K562 (cell line): Measurements from ENCODE around the gene TMEM156. TPM values are rescaled to one million over a fixed set of nuclear protein-coding genes. Genes with fewer than 3 reads are reported as not detected.

ENCODE experiments used
- ETV5 ChIP-seq: sonication (generic); formaldehyde crosslinking; IDR thresholded peaks from 2 replicates; pipeline ENCODE4 v1.4.0; 2020; ENCODE audit warnings: low read depth, mild to moderate bottlenecking, missing genetic modification reagents
- FOXA3 ChIP-seq, 2 experiments: fragments of 450-650 bp in 1 of 2; sonication (generic) in 1 of 2; formaldehyde crosslinking; IDR thresholded peaks in 1 of 2; conservative IDR thresholded peaks in 1 of 2; 2 replicates each; pipeline versions ENCODE4 v1.4.0 to v1.8.0; 2020 to 2022; ENCODE audit warnings: mild to moderate bottlenecking in 2 of 2, missing genetic modification reagents in 1 of 2
- GABPB2 ChIP-seq: fragments of 250-450 bp; sonication (Bioruptor Pico); conservative IDR thresholded peaks from 2 replicates; pipeline ENCODE4 v1.5.1; 2021; ENCODE audit warnings: mild to moderate bottlenecking
- GTF2E2 ChIP-seq: fragments of 200-800 bp; sonication (Bioruptor generic); IDR thresholded peaks from 2 replicates; pipeline ENCODE4 v1.6.1; 2016; ENCODE audit warnings: missing genetic modification characterization, missing compliant biosample characterization
- NFE2 ChIP-seq: IDR thresholded peaks from 2 replicates; pipeline ENCODE4 v1.6.1; 2014; ENCODE audit warnings: antibody characterized with exemption, low read depth
- PURB ChIP-seq: sonication (generic); formaldehyde crosslinking; IDR thresholded peaks from 2 replicates; pipeline ENCODE4 v1.9.0; 2021; ENCODE audit warnings: low read depth, mild to moderate bottlenecking, missing genetic modification reagents
- SIX5 ChIP-seq, 2 experiments: IDR thresholded peaks; 2 replicates each; pipeline ENCODE4 v1.6.1; 2011; ENCODE audit warnings: low read length in 2 of 2, borderline replicate concordance in 1 of 2, low read depth in 1 of 2, mild to moderate bottlenecking in 1 of 2, moderate library complexity in 1 of 2; ENCODE audit not compliant: insufficient read depth in 1 of 2
- U2AF1 ChIP-seq: fragments of 200-400 bp; formaldehyde crosslinking; optimal IDR thresholded peaks from 2 replicates; pipeline ENCODE3; 2017; ENCODE audit warnings: mild to moderate bottlenecking, low read depth, low read length, moderate library complexity
- XRCC3 ChIP-seq: fragments of 450-650 bp; IDR thresholded peaks from 2 replicates; pipeline ENCODE4 v1.6.1; 2017; ENCODE audit warnings: mild to moderate bottlenecking, moderate library complexity
- ZNF174 ChIP-seq: fragments of 250-450 bp; sonication (Bioruptor Pico); IDR thresholded peaks from 2 replicates; pipeline ENCODE4 v1.4.0; 2020; ENCODE audit warnings: mild to moderate bottlenecking
- ZNF589 ChIP-seq: fragments of 200-800 bp; sonication (Bioruptor generic); IDR thresholded peaks from 2 replicates; pipeline ENCODE4 v1.6.1; 2016; ENCODE audit warnings: low read depth, missing genetic modification characterization, missing compliant biosample characterization
- ZNF778 ChIP-seq: fragments of 450-650 bp; formaldehyde crosslinking; IDR thresholded peaks from 2 replicates; pipeline ENCODE4 v1.4.0; 2020; ENCODE audit warnings: mild to moderate bottlenecking, moderate library complexity
- polyA plus RNA-seq, 8 experiments: library from polyadenylated mRNA; depleted of rRNA in 4 of 8; stranded (reverse) in 5 of 8; unstranded in 3 of 8; fragments of >200 nt; fragmentation: Nextera tagmentation in 2 of 8; fragmentation: Illumina TruSeq in 1 of 8; extraction: Ambion mirVana in 2 of 8; extraction: Trizol in 1 of 8; gene quantifications; 2 replicates each; pipeline versions ENCODE4 v1.2.1 to v1.2.3, GENCODE V29; 2011 to 2014; ENCODE audit warnings: inconsistent platforms in 1 of 8, missing spikeins in 1 of 8
- total RNA-seq, 7 experiments: library from RNA; depleted of rRNA in 6 of 7; stranded (reverse); fragments of >200 nt in 6 of 7; fragmentation: Illumina TruSeq in 2 of 7; extraction: Trizol in 2 of 7; gene quantifications; 2 replicates each; pipeline versions ENCODE4 v1.2.1 to v1.2.3, GENCODE V29; 2011 to 2021; ENCODE audit warnings: low replicate concordance in 1 of 7
- TF ChIP-seq, protein P1 (sequence below): fragments of 250-450 bp; sonication (Bioruptor Pico); IDR thresholded peaks from 2 replicates; pipeline ENCODE4 v1.8.0; 2021; ENCODE audit warnings: borderline replicate concordance, mild to moderate bottlenecking, moderate library complexity; ENCODE audit not compliant: poor library complexity, severe bottlenecking
- TF ChIP-seq, protein P2 (sequence below): fragments of 200-800 bp; sonication (Bioruptor generic); IDR thresholded peaks from 2 replicates; pipeline ENCODE4 v1.6.1; 2017; ENCODE audit warnings: missing genetic modification characterization, missing compliant biosample characterization
- TF ChIP-seq, protein P3 (sequence below), 3 experiments: fragments of 200-800 bp in 1 of 3; fragments of 250-450 bp in 1 of 3; fragments of 450-650 bp in 1 of 3; sonication (Bioruptor Pico) in 1 of 3; sonication (Bioruptor generic) in 1 of 3; formaldehyde crosslinking in 1 of 3; IDR thresholded peaks; 2 replicates each; pipeline versions ENCODE4 v1.6.1 to v1.8.0; 2016 to 2022; ENCODE audit warnings: mild to moderate bottlenecking in 2 of 3, missing genetic modification characterization in 2 of 3, missing compliant biosample characterization in 1 of 3, moderate library complexity in 1 of 3
- TF ChIP-seq, protein P4 (sequence below): IDR thresholded peaks from 2 replicates; pipeline ENCODE4 v1.6.1; 2011; ENCODE audit not compliant: insufficient read length; ENCODE audit errors: extremely low read depth
- TF ChIP-seq, protein P5 (sequence below), 3 experiments: IDR thresholded peaks in 2 of 3; conservative IDR thresholded peaks in 1 of 3; 2 replicates each; pipeline ENCODE4 v1.5.1; 2011 to 2012; ENCODE audit warnings: low read length in 3 of 3, mild to moderate bottlenecking in 3 of 3, control low read depth in 2 of 3, improper control_type of control experiment in 1 of 3, inconsistent platforms in 1 of 3, low read depth in 1 of 3, mixed read lengths in 1 of 3, moderate library complexity in 1 of 3; ENCODE audit not compliant: insufficient read depth in 2 of 3

The TMEM156 gene
- total and polyA plus RNA-seq, 9 of the 15 experiments (the other 6 are each of a cell fraction or from before 2014, with no cell fraction given) = 3.5 to 9.6 (median 6.4) TPM

DNA sequence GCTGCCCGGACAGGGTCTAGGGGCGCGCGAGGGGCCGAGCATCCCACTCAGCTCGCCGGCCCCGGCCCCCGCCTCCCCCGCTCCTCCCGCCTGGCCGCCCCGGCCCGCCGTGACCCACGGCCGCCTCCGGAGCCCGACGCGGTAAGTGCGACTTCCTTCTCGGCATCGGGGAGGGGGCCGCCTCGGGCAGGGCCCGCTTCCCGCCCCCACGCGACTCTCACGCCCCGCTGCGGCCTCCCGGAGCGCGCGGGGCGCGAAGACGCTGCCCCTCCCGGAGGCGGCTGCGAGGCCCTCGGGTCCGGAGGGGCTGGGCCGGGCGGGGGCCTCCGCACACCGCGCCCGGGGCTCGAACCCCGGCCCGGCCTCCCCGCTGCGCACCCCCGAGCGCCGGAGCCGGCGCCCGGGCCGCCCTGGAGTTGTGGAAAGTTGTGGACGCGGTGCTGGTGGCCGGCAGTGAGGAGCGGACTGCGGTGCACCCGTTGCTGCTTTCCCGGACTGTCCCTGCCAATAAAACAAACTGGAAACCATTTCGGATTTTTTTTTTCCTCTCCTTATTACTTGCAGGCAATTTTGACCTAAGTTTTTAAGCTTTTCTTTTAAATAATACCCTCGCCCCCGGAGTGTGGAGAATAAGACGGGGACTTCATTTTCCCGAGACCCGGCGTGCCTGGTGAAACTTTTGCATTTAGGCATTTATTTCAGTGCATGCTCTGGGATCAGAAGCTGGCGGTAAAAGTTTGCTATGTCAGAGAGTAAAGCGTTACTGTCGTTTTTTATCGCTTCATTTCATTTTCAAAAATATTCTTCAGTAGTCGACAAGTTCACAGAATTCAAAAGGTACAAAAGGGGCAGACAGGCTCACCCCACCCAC lies 13.0 kb upstream of the TMEM156 start (continued):
- TF ChIP-seq, protein P1, sequence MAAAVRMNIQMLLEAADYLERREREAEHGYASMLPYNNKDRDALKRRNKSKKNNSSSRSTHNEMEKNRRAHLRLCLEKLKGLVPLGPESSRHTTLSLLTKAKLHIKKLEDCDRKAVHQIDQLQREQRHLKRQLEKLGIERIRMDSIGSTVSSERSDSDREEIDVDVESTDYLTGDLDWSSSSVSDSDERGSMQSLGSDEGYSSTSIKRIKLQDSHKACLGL (CRISPR knock-in tag) = no peak
- TF ChIP-seq XRCC3 (no peak), NFE2 (no peak), ZNF778 (CRISPR knock-in tag) (no peak), SIX5 (IDR thresholded peaks at IDR 0.05; ENCODE audit: borderline replicate concordance in 1 of 2, insufficient read depth in 1 of 2, low read depth in 1 of 2, low read length in 2 of 2) (no peak), ZNF589 (CRISPR knock-in tag) (0 out of 2 replicates have a peak, but pooled peaks have one; percentile 36), ETV5 (no peak), GTF2E2 (tag) (peak; percentile 42; the same call in 1 of the 2 replicates), ZNF174 (CRISPR knock-in tag) (no peak), U2AF1 (no peak), PURB (CRISPR knock-in tag) (no peak), GABPB2 (no peak), FOXA3 (CRISPR knock-in tag; conservative IDR thresholded peaks at IDR 0.05 in 1 of 2, IDR thresholded peaks at IDR 0.05 in 1 of 2) (no peak)
- TF ChIP-seq, protein P2, sequence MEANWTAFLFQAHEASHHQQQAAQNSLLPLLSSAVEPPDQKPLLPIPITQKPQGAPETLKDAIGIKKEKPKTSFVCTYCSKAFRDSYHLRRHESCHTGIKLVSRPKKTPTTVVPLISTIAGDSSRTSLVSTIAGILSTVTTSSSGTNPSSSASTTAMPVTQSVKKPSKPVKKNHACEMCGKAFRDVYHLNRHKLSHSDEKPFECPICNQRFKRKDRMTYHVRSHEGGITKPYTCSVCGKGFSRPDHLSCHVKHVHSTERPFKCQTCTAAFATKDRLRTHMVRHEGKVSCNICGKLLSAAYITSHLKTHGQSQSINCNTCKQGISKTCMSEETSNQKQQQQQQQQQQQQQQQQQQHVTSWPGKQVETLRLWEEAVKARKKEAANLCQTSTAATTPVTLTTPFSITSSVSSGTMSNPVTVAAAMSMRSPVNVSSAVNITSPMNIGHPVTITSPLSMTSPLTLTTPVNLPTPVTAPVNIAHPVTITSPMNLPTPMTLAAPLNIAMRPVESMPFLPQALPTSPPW (CRISPR knock-in tag) = peak; percentile 88
- TF ChIP-seq, protein P3, sequence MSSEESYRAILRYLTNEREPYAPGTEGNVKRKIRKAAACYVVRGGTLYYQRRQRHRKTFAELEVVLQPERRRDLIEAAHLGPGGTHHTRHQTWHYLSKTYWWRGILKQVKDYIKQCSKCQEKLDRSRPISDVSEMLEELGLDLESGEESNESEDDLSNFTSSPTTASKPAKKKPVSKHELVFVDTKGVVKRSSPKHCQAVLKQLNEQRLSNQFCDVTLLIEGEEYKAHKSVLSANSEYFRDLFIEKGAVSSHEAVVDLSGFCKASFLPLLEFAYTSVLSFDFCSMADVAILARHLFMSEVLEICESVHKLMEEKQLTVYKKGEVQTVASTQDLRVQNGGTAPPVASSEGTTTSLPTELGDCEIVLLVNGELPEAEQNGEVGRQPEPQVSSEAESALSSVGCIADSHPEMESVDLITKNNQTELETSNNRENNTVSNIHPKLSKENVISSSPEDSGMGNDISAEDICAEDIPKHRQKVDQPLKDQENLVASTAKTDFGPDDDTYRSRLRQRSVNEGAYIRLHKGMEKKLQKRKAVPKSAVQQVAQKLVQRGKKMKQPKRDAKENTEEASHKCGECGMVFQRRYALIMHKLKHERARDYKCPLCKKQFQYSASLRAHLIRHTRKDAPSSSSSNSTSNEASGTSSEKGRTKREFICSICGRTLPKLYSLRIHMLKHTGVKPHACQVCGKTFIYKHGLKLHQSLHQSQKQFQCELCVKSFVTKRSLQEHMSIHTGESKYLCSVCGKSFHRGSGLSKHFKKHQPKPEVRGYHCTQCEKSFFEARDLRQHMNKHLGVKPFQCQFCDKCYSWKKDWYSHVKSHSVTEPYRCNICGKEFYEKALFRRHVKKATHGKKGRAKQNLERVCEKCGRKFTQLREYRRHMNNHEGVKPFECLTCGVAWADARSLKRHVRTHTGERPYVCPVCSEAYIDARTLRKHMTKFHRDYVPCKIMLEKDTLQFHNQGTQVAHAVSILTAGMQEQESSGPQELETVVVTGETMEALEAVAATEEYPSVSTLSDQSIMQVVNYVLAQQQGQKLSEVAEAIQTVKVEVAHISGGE (CRISPR knock-in tag; IDR thresholded peaks at IDR 0.05) = 0 out of 6 replicates have a peak, but pooled peaks of 1 of the 3 experiments have one; percentile 59
- TF ChIP-seq, protein P4, sequence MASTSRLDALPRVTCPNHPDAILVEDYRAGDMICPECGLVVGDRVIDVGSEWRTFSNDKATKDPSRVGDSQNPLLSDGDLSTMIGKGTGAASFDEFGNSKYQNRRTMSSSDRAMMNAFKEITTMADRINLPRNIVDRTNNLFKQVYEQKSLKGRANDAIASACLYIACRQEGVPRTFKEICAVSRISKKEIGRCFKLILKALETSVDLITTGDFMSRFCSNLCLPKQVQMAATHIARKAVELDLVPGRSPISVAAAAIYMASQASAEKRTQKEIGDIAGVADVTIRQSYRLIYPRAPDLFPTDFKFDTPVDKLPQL = no peak
- TF ChIP-seq, protein P5, sequence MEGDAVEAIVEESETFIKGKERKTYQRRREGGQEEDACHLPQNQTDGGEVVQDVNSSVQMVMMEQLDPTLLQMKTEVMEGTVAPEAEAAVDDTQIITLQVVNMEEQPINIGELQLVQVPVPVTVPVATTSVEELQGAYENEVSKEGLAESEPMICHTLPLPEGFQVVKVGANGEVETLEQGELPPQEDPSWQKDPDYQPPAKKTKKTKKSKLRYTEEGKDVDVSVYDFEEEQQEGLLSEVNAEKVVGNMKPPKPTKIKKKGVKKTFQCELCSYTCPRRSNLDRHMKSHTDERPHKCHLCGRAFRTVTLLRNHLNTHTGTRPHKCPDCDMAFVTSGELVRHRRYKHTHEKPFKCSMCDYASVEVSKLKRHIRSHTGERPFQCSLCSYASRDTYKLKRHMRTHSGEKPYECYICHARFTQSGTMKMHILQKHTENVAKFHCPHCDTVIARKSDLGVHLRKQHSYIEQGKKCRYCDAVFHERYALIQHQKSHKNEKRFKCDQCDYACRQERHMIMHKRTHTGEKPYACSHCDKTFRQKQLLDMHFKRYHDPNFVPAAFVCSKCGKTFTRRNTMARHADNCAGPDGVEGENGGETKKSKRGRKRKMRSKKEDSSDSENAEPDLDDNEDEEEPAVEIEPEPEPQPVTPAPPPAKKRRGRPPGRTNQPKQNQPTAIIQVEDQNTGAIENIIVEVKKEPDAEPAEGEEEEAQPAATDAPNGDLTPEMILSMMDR (IDR thresholded peaks at IDR 0.05 in 2 of 3, conservative IDR thresholded peaks at IDR 0.05 in 1 of 3; ENCODE audit: insufficient read depth in 2 of 3, low read depth in 1 of 3, low read length in 3 of 3) = peak in 1 of 3 experiments; percentile 15; a peak in 2 of 6 replicates
